HG02798 (cell line): ENCODE data around the gene BLM.
"Not testable (repeated sequence)": the region's sequence is repeated elsewhere in the genome, so short reads cannot be mapped to it uniquely, and the experiment has no call there.

ENCODE experiments used
- ATAC-seq: cut with Tn5 transposase; IDR thresholded peaks from one replicate; pipeline ENCODE4 v1.9.1; 2021; ENCODE audit warnings: mild to moderate bottlenecking; ENCODE audit not compliant: unreplicated experiment, poor library complexity

The BLM gene

GRCh38 chr15:90720131-90720530, 3.0 kb downstream of the BLM start:
- no peak for ATAC-seq

DNA sequence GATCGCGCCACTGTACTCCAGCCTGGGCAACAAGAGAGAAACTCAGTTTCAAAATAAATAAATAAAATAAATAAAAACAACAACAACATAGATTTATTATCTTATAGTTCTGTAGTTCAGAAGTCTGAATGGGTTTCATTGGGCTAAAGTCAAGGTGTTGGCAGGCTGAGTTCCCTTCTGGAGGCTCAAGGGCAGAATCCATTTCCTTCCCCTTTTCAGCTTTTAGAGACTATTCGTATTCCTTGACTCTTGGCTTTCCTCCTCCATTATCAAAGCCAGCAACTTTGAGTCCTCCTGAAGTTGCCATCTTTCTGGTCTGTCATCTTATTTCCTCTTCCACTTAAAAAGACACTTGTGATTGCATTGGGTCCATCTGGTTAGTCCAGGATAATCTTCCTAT, 12.1 kb downstream of the BLM start:
- no peak for ATAC-seq

DNA sequence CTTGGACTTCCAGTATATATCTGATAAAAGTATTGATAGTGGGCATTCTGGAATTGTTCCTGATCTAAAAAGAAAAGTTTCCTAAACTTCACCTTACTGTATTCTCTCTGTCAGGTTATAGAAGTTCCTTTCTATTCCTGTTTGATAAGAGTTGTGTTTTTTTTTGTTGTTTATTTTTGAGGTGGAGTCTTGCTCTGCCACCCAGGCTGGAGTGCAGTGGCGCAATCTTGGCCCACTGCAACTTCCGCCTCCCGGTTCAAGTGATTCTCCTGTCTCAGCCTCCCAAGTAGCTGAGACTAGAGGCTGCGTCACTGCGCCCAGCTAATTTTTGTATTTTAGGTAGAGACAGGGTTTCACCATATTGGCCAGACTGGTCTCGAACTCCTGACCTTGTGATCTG, 13.1 kb downstream of the BLM start:
- ATAC-seq = no peak

- no peak for ATAC-seq
Measured at GRCh38 chr15:90735923-90736322, 18.8 kb downstream of the BLM start.

DNA sequence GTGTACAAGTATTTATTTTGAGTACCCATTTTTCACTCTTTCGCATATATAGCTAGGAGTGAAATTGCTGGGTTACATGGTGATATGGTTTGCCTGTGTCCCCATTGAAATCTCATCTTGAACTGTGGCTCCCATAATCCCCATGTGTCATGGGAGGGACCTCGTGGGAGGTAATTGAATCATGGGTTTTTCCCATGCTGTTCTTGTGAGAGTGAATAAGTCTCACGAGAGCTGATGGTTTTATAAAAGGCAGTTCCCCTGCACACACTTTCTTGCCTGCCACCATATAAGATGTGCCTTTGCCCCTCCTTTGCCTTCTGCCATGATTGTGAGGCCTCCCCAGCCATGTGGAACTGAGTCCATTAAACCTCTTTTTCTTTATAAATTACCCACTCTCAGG, 23.4 kb downstream of the BLM start:
- not testable (repeated sequence) for ATAC-seq

DNA sequence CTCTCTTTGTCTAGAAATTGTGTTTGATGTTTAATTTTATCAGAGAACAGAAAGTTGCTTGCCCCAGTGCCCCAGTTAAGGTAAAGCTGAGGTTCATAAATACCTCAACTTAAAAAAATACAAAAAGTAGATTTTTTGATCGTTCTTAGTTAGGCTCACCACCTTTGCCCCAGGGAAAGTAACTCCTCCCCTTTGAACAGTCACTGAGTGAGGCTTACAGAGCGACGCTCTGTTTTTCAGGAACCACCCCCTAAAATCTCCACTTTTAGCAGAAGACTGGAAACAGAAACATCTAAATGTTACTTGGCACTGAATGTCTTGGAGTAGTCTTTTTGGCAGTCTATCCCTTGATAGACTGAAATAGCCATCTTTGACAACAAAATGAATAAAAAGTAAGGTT, 24.9 kb downstream of the BLM start:
- no peak for ATAC-seq

DNA sequence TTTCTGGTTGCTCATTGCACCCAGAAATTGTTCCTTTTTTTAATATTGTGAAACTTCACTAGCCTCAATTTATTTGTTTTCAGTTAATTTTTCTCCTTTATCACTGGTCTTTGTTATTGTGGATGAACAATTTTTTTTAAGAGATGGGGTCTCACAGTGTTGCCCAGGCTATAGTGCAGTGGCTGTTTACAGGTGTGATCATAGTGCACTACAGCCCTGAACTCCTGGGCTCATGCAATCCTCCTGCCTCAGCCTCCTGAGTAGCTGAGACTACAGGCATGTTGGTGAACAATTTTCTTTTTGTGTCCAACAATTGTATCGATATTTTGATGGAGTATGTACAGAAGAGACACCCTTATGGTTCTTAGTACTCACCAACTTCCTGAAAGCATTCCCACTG, 26.3 kb downstream of the BLM start:
- ATAC-seq = no peak

GRCh38 chr15:90744759-90745402, 27.7 kb downstream of the BLM start:
- ATAC-seq = no peak

GRCh38 chr15:90749754-90750153, 32.6 kb downstream of the BLM start:
- no peak for ATAC-seq

DNA sequence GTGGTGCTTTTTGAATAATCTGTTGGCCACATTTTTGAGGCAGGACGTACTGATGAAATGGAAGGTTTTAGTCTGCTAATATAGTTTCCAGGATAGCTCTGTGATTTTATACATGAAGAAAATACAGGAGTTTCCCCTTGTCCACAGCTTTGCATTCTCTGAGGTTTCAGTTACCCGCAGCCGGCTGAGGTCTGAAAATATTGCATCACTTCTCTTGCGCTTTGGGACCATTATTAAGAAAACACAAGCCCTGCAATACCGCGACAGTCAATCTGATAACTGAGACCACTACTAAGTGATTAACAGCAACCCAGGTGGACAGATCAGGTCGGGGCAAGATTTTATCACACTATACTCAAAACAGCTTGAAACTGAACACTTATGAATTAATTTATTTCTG, 33.0 kb downstream of the BLM start:
- ATAC-seq = no peak

- ATAC-seq = no peak
Measured at GRCh38 chr15:90751300-90751825, 34.2 kb downstream of the BLM start.

- no peak for ATAC-seq
Measured at GRCh38 chr15:90756916-90757315, 39.8 kb downstream of the BLM start.

- ATAC-seq = no peak
Measured at GRCh38 chr15:90757461-90757860, 40.3 kb downstream of the BLM start.

GRCh38 chr15:90760661-90761232, 43.6 kb downstream of the BLM start:
- no peak for ATAC-seq

GRCh38 chr15:90761629-90762028, 44.5 kb downstream of the BLM start:
- ATAC-seq = no peak

GRCh38 chr15:90762109-90762508, 45.0 kb downstream of the BLM start:
- no peak for ATAC-seq

DNA sequence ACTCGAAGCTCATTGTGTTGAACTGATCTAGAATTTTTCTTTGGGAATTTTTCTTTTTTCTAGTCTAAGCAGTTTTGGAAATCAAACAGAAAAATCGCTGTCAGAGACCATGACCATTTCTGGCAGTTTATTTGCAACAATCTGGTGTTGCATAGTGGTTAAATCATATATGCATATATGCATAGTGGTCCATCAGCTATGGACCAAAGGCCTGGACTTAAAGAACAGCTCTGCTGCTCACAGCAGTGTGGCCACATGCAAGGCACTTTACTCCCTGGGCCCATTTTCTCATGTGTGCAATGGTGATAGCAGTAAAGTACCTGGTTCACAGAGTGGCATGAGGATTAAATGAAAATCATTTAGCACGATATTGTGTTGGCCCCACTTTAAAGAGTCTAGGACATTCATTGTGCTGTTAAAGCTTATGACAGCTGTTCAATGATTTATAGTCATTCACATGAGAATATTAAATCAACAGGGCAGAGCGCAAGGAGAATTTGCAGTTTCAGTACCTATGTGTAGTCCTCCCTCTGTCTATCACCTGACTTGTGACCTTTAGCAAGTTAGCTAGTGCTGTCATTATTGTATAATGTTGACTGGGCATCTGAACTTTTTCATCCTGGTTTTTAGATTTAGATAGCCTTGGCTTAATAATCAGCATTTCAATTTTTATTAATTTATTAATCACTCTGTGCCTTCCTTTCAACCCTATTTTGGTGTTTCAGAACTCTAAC, 46.4 kb downstream of the BLM start:
- no peak for ATAC-seq

GRCh38 chr15:90765531-90765930, 48.4 kb downstream of the BLM start:
- no peak for ATAC-seq

DNA sequence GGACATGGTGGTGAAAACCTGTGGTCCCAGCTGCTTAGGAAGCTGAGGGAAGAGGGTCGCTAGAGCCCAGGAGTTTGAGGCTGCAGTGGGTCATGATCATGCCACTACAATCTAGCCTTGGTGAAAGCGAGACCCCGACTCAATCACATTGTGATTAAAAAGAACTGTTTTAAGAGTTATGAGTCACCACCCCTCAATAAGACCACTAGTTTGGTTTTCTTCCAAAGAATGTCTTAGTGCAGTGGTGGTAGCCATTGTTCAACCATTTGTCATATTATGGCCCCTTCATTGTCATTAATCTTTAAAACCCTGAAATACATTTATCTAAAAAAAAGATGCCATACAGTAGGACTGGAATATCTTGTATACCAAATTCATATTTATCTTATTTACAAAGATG, 48.8 kb downstream of the BLM start:
- ATAC-seq = no peak

- no peak for ATAC-seq
Measured at GRCh38 chr15:90769375-90769774, 52.2 kb downstream of the BLM start.

GRCh38 chr15:90773485-90773884, 56.3 kb downstream of the BLM start:
- ATAC-seq = no peak
